ENCODE measurements around the gene PARP6.

The PARP6 gene

GRCh38 chr15:72271221-72271620, 1.1 kb downstream of the PARP6 start:
- TF ChIP-seq CTCF (conservative IDR thresholded peaks at IDR 0.05; ENCODE audit: control insufficient read depth, insufficient read depth, low read depth, low read length) = no peak
- DNase-seq (ENCODE audit: low read depth) = no peak
- peak overlapping the region; percentile 83 for H3K4me3 ChIP-seq (ENCODE audit: control insufficient read depth, low read depth, low read length)

GRCh38 chr15:72269739-72270138, 2.6 kb downstream of the PARP6 start:
- no peak overlapping the region for H3K4me3 ChIP-seq (ENCODE audit: control insufficient read depth, low read depth, low read length)
- DNase-seq (ENCODE audit: low read depth) = no peak
- no peak for TF ChIP-seq CTCF (conservative IDR thresholded peaks at IDR 0.05; ENCODE audit: control insufficient read depth, insufficient read depth, low read depth, low read length)

- no peak for DNase-seq (ENCODE audit: low read depth)
- no peak for TF ChIP-seq CTCF (conservative IDR thresholded peaks at IDR 0.05; ENCODE audit: control insufficient read depth, insufficient read depth, low read depth, low read length)
- H3K4me3 ChIP-seq (ENCODE audit: control insufficient read depth, low read depth, low read length) = no peak overlapping the region
These were observed 7.3 kb downstream of the PARP6 start for GRCh38 chr15:72265031-72265430.

- H3K4me3 ChIP-seq (ENCODE audit: control insufficient read depth, low read depth, low read length) = no peak overlapping the region
- DNase-seq (ENCODE audit: low read depth) = no peak
- TF ChIP-seq CTCF (conservative IDR thresholded peaks at IDR 0.05; ENCODE audit: control insufficient read depth, insufficient read depth, low read depth, low read length) = no peak
These were observed 19.6 kb downstream of the PARP6 start for GRCh38 chr15:72252663-72253299.

GRCh38 chr15:72249142-72249810, 23.1 kb downstream of the PARP6 start:
- TF ChIP-seq CTCF (conservative IDR thresholded peaks at IDR 0.05; ENCODE audit: control insufficient read depth, insufficient read depth, low read depth, low read length) = no peak
- DNase-seq (ENCODE audit: low read depth) = no peak
- H3K4me3 ChIP-seq (ENCODE audit: control insufficient read depth, low read depth, low read length) = no peak overlapping the region

GRCh38 chr15:72248514-72248913, 23.8 kb downstream of the PARP6 start:
- H3K4me3 ChIP-seq (ENCODE audit: control insufficient read depth, low read depth, low read length) = no peak overlapping the region
- no peak for DNase-seq (ENCODE audit: low read depth)
- no peak for TF ChIP-seq CTCF (conservative IDR thresholded peaks at IDR 0.05; ENCODE audit: control insufficient read depth, insufficient read depth, low read depth, low read length)
